ENCODE data around the gene RASA4B.
"Not testable (repeated sequence)": the region's sequence is repeated elsewhere in the genome, so short reads cannot be mapped to it uniquely, and the experiment has no call there.

- not testable (repeated sequence) for TF ChIP-seq EP300 (IDR thresholded peaks at IDR 0.05); POLR2A (IDR thresholded peaks at IDR 0.05; ENCODE audit: low read depth); CTCF (IDR thresholded peaks at IDR 0.05); POLR2AphosphoS5 (IDR thresholded peaks at IDR 0.05)
Observed at GRCh38 chr7:102540604-102541003, 23.0 kb upstream of the RASA4B start.
